WTC11 (cell line): Measurements from ENCODE around the gene SERTAD4. TPM values are rescaled to one million over a fixed set of nuclear protein-coding genes. Genes with fewer than 3 reads are reported as not detected.

Source experiments
- ATAC-seq: fragments of 200-7000 bp; cut with Tn5 transposase; 2 replicates; pipeline ENCODE4 v1.10.0; 2021; ENCODE audit warnings: mild to moderate bottlenecking, moderate library complexity
- CTCF ChIA-PET: fragments of 300-600 bp; sonication (Branson Sonifier 250); formaldehyde crosslinking; loops from one replicate; lab custom pipeline; 2021; ENCODE audit warnings: antibody characterized with exemption; lab: Charles Lee
- POLR2A ChIA-PET: fragments of 350-600 bp; sonication (Branson Sonifier 250); formaldehyde crosslinking; loops from one replicate; lab custom pipeline; 2021; ENCODE audit warnings: antibody characterized with exemption; lab: Charles Lee
- DNase-seq: peaks from one replicate; pipeline ENCODE4 v3.0.0; 2021; ENCODE audit warnings: low spot score
- H3K27ac Mint-ChIP-seq: 2 replicates; pipeline ENCODE4 v1.8.0; 2021; ENCODE audit warnings: mixed read lengths
- H3K27me3 Mint-ChIP-seq: 2 replicates; pipeline ENCODE4 v1.8.0; 2021; ENCODE audit warnings: low read depth, mild to moderate bottlenecking, moderate library complexity, mixed read lengths
- H3K36me3 Mint-ChIP-seq: 2 replicates; pipeline ENCODE4 v1.8.0; 2021; ENCODE audit warnings: mixed read lengths
- H3K4me1 Mint-ChIP-seq: 2 replicates; pipeline ENCODE4 v1.8.0; 2022; ENCODE audit warnings: mixed read lengths
- H3K4me3 Mint-ChIP-seq: 2 replicates; pipeline ENCODE4 v1.8.0; 2021; ENCODE audit warnings: mild to moderate bottlenecking, moderate library complexity, mixed read lengths
- H3K9me3 Mint-ChIP-seq: 2 replicates; pipeline ENCODE4 v1.8.0; 2021; ENCODE audit warnings: mixed read lengths
- ATF2 ChIP-seq: sonication (generic); formaldehyde crosslinking; IDR thresholded peaks from 2 replicates; pipeline ENCODE4 v1.8.1; 2022; ENCODE audit warnings: low read depth, missing genetic modification reagents, borderline replicate concordance
- ATF6 ChIP-seq: sonication (generic); formaldehyde crosslinking; IDR thresholded peaks from 2 replicates; pipeline ENCODE4 v1.8.1; 2023; ENCODE audit warnings: mild to moderate bottlenecking, missing genetic modification reagents
- CDX4 ChIP-seq: fragments of 250-450 bp; sonication (Bioruptor Pico); IDR thresholded peaks from 2 replicates; pipeline ENCODE4 v1.9.0; 2021; ENCODE audit warnings: moderate library complexity, mild to moderate bottlenecking, inconsistent platforms, borderline replicate concordance
- ETV6 ChIP-seq: sonication (generic); formaldehyde crosslinking; IDR thresholded peaks from 2 replicates; pipeline ENCODE4 v1.8.1; 2022; ENCODE audit warnings: mild to moderate bottlenecking, missing genetic modification reagents
- FOXJ3 ChIP-seq: sonication (generic); formaldehyde crosslinking; IDR thresholded peaks from 2 replicates; pipeline ENCODE4 v1.9.0; 2021; ENCODE audit warnings: missing genetic modification reagents, mild to moderate bottlenecking, borderline replicate concordance
- FOXK1 ChIP-seq: sonication (generic); formaldehyde crosslinking; IDR thresholded peaks from 2 replicates; pipeline ENCODE4 v1.8.0; 2022; ENCODE audit warnings: mild to moderate bottlenecking, moderate library complexity, missing genetic modification reagents
- FOXP4 ChIP-seq: sonication (generic); formaldehyde crosslinking; IDR thresholded peaks from 2 replicates; pipeline ENCODE4 v1.8.0; 2022; ENCODE audit warnings: mild to moderate bottlenecking, missing genetic modification reagents
- IRF1 ChIP-seq: sonication (generic); formaldehyde crosslinking; IDR thresholded peaks from 2 replicates; pipeline ENCODE4 v1.8.0; 2023; ENCODE audit warnings: missing genetic modification reagents
- JAZF1 ChIP-seq: fragments of 250-450 bp; sonication (Bioruptor Pico); IDR thresholded peaks from 2 replicates; pipeline ENCODE4 v1.9.0; 2021; ENCODE audit warnings: moderate library complexity, mild to moderate bottlenecking, inconsistent platforms
- OVOL2 ChIP-seq: fragments of 250-450 bp; sonication (Bioruptor Pico); IDR thresholded peaks from 2 replicates; pipeline ENCODE4 v1.9.0; 2021; ENCODE audit warnings: mild to moderate bottlenecking, borderline replicate concordance
- RORB ChIP-seq: fragments of 250-450 bp; sonication (Bioruptor Pico); IDR thresholded peaks from 2 replicates; pipeline ENCODE4 v1.9.0; 2021; ENCODE audit warnings: mild to moderate bottlenecking
- SMAD3 ChIP-seq: sonication (generic); formaldehyde crosslinking; IDR thresholded peaks from 2 replicates; pipeline ENCODE4 v1.8.0; 2022; ENCODE audit warnings: missing genetic modification reagents, mild to moderate bottlenecking, borderline replicate concordance
- SMAD4 ChIP-seq: sonication (generic); formaldehyde crosslinking; IDR thresholded peaks from 2 replicates; pipeline ENCODE4 v1.8.0; 2022; ENCODE audit warnings: mild to moderate bottlenecking, missing genetic modification reagents
- SOX15 ChIP-seq: fragments of 250-450 bp; sonication (Bioruptor Pico); IDR thresholded peaks from 2 replicates; pipeline ENCODE4 v1.9.0; 2021; ENCODE audit warnings: mild to moderate bottlenecking
- TCF7 ChIP-seq: sonication (generic); formaldehyde crosslinking; IDR thresholded peaks from 2 replicates; pipeline ENCODE4 v1.8.0; 2022; ENCODE audit warnings: mild to moderate bottlenecking, low read depth, missing genetic modification reagents, moderate library complexity
- ZNF263 ChIP-seq: sonication (generic); formaldehyde crosslinking; IDR thresholded peaks from 2 replicates; pipeline ENCODE4 v1.8.1; 2022; ENCODE audit warnings: low read depth, mild to moderate bottlenecking, moderate library complexity, missing genetic modification reagents
- ZNF396 ChIP-seq: fragments of 250-450 bp; sonication (Bioruptor Pico); IDR thresholded peaks from 2 replicates; pipeline ENCODE4 v1.8.0; 2021; ENCODE audit warnings: mild to moderate bottlenecking, moderate library complexity, borderline replicate concordance
- ZNF425 ChIP-seq: fragments of 250-450 bp; sonication (Bioruptor Pico); conservative IDR thresholded peaks from 2 replicates; pipeline ENCODE4 v1.9.0; 2021; ENCODE audit warnings: mild to moderate bottlenecking
- ZNF671 ChIP-seq: fragments of 250-450 bp; sonication (Bioruptor Pico); IDR thresholded peaks from 2 replicates; pipeline ENCODE4 v1.8.0; 2021; ENCODE audit warnings: mild to moderate bottlenecking
- total RNA-seq: library from RNA; stranded (reverse); gene quantifications from 3 replicates; pipeline ENCODE4 v1.2.3, GENCODE V29; 2021

SERTAD4 gene
- total RNA-seq, 1 experiment from 2014 or later, result 4.6 TPM

- no peaks in the 10 kb centered on the region for H3K36me3 Mint-ChIP-seq
- peaks cover 30% of the 10 kb centered on the region for H3K4me1 Mint-ChIP-seq
- CTCF ChIA-PET, result no interaction called here
- DNase-seq (no peak), ATAC-seq (no peak)
- TF ChIP-seq OVOL2 (CRISPR knock-in tag), result no peak
- TF ChIP-seq RORB (CRISPR knock-in tag), result no peak
- no peak for TF ChIP-seq SMAD4 (CRISPR knock-in tag)
- TF ChIP-seq ZNF425 (CRISPR knock-in tag), result no peak
- no peak for TF ChIP-seq ZNF671 (CRISPR knock-in tag)
- no peak for TF ChIP-seq ATF6
- no peak overlapping the region for H3K27ac Mint-ChIP-seq
- POLR2A ChIA-PET, result no interaction called here
- H3K9me3 Mint-ChIP-seq, result no peaks in the 10 kb centered on the region
- H3K27me3 Mint-ChIP-seq, result peaks cover 1% of the 10 kb centered on the region; the same call in 1 of the 2 replicates
- no peak overlapping the region for H3K4me3 Mint-ChIP-seq
Measured at GRCh38 chr1:210248341-210248740, 15.7 kb downstream of the SERTAD4 start.

GRCh38 chr1:210250665-210250997 is 18.0 kb downstream of the SERTAD4 start:
- TF ChIP-seq ETV6 (CRISPR knock-in tag) (no peak), ZNF263 (CRISPR knock-in tag) (peak; percentile 14; the same call in 1 of the 2 replicates)
- peak; percentile 68 for ATAC-seq
- ChIA-PET POLR2A (interaction anchor here (0.9 to 3.2 kb wide), 5 partner anchors 14 to 94 kb away, joined by 3 to 25 read pairs (median 5); partner anchors contain the start of gene SERTAD4), CTCF (interaction anchor here (0.6 to 1.9 kb wide), 7 partner anchors 14 to 124 kb away, joined by 3 to 10 read pairs (median 4); no protein-coding TSS in a partner anchor)
- peak overlapping the region; percentile 72 for H3K4me3 Mint-ChIP-seq
- peak; percentile 71 for DNase-seq
- H3K27ac Mint-ChIP-seq, result peak overlapping the region; percentile 53
- H3K9me3 Mint-ChIP-seq, result no peaks in the 10 kb centered on the region
- peaks cover 39% of the 10 kb centered on the region for H3K4me1 Mint-ChIP-seq
- peaks cover 17% of the 10 kb centered on the region for H3K27me3 Mint-ChIP-seq
- H3K36me3 Mint-ChIP-seq, result no peaks in the 10 kb centered on the region

GRCh38 chr1:210250998-210251679 is 18.5 kb downstream of the SERTAD4 start:
- CTCF ChIA-PET, result interaction anchor here (0.6 to 2.1 kb wide), 9 partner anchors 14 to 123 kb away, joined by 3 to 10 read pairs (median 4); no protein-coding TSS in a partner anchor
- H3K9me3 Mint-ChIP-seq, result no peaks in the 10 kb centered on the region
- H3K36me3 Mint-ChIP-seq, result no peaks in the 10 kb centered on the region
- peak overlapping the region; percentile 72 for H3K4me3 Mint-ChIP-seq
- H3K27me3 Mint-ChIP-seq, result peaks cover 17% of the 10 kb centered on the region
- DNase-seq (peak; percentile 79), ATAC-seq (peak; percentile 52)
- H3K4me1 Mint-ChIP-seq, result peaks cover 39% of the 10 kb centered on the region
- peak overlapping the region; percentile 53 for H3K27ac Mint-ChIP-seq
- POLR2A ChIA-PET, result interaction anchor here (0.9 to 3.2 kb wide), 6 partner anchors 11 to 95 kb away, joined by 3 to 25 read pairs (median 6); partner anchors contain the start of gene SERTAD4
- TF ChIP-seq ETV6 (CRISPR knock-in tag), result 0 out of 2 replicates have a peak, but pooled peaks have one; percentile 4
- TF ChIP-seq FOXJ3 (CRISPR knock-in tag), result no peak
- TF ChIP-seq ATF2 (CRISPR knock-in tag), result no peak
- TF ChIP-seq IRF1 (CRISPR knock-in tag), result no peak
- TF ChIP-seq CDX4 (CRISPR knock-in tag), result no peak
- TF ChIP-seq SMAD3 (CRISPR knock-in tag), result no peak
- TF ChIP-seq FOXK1 (CRISPR knock-in tag), result no peak
- TF ChIP-seq TCF7 (CRISPR knock-in tag), result no peak
- TF ChIP-seq SOX15 (CRISPR knock-in tag), result no peak
- no peak for TF ChIP-seq ZNF396
- TF ChIP-seq JAZF1 (CRISPR knock-in tag), result no peak
- no peak for TF ChIP-seq FOXP4 (CRISPR knock-in tag)
